GM19239 (cell line): ENCODE data around the gene TLCD3B.

Experiments used
- DNase-seq: peaks from one replicate; pipeline ENCODE4 v3.0.0; 2011; ENCODE audit warnings: low spot score; ENCODE audit not compliant: insufficient read length
- FAIRE-seq: peaks from 2 replicates; lab custom pipeline; 2011; peaks lifted over from hg19 to GRCh38; lab: Jason Lieb, UNC

The TLCD3B gene

GRCh38 chr16:29975134-29975538, 55.9 kb downstream of the TLCD3B start:
- FAIRE-seq (no peak), DNase-seq (no peak)
